NB4 (cell line): ENCODE data around the gene KCNC1.

Source experiments
- MYC ChIP-seq: IDR thresholded peaks from 2 replicates; pipeline ENCODE4 v1.6.1; 2011; ENCODE audit warnings: low read depth, low read length
- POLR2A ChIP-seq: IDR thresholded peaks from 2 replicates; pipeline ENCODE4 v1.6.1; 2011; ENCODE audit warnings: mild to moderate bottlenecking; ENCODE audit not compliant: insufficient read length; ENCODE audit errors: extremely low read depth
- TF ChIP-seq, protein P1 (sequence below): IDR thresholded peaks from one replicate; pipeline ENCODE4 v1.5.1; 2012; ENCODE audit warnings: low read depth, low read length
- TF ChIP-seq, protein P2 (sequence below): IDR thresholded peaks from 2 replicates; pipeline ENCODE4 v1.6.1; 2011; ENCODE audit warnings: low read depth, low read length

DNA sequence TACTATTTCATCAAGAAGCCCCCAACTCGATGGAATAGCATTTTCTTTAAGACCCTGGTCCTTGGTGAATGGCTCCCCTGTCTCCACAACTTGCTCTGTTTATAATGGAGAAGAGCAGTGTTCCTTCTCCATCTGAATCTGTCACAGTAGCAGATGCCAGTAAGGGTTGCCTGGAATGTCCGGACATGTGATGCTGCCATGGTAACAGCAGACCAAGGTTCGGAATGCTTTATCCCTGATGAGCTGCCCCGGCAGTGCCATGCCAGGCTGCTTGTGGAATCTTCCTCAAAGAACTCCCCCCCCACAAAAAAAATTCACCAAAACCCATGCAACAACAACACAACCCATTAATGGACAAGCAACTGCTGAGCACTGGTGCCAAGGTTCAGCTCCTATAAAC, 72.5 kb downstream of the KCNC1 start:
- TF ChIP-seq, protein P1, sequence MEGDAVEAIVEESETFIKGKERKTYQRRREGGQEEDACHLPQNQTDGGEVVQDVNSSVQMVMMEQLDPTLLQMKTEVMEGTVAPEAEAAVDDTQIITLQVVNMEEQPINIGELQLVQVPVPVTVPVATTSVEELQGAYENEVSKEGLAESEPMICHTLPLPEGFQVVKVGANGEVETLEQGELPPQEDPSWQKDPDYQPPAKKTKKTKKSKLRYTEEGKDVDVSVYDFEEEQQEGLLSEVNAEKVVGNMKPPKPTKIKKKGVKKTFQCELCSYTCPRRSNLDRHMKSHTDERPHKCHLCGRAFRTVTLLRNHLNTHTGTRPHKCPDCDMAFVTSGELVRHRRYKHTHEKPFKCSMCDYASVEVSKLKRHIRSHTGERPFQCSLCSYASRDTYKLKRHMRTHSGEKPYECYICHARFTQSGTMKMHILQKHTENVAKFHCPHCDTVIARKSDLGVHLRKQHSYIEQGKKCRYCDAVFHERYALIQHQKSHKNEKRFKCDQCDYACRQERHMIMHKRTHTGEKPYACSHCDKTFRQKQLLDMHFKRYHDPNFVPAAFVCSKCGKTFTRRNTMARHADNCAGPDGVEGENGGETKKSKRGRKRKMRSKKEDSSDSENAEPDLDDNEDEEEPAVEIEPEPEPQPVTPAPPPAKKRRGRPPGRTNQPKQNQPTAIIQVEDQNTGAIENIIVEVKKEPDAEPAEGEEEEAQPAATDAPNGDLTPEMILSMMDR, result no peak
- TF ChIP-seq, protein P2, sequence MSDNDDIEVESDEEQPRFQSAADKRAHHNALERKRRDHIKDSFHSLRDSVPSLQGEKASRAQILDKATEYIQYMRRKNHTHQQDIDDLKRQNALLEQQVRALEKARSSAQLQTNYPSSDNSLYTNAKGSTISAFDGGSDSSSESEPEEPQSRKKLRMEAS, result no peak
- no peak for TF ChIP-seq POLR2A
- no peak for TF ChIP-seq MYC
